HCT116 (cell line): ENCODE measurements around the gene SMARCA5. TPM values are rescaled to one million over a fixed set of nuclear protein-coding genes. Genes with fewer than 3 reads are reported as not detected.

Experiments
- ATAC-seq: fragments of 200-7000 bp; cut with Tn5 transposase; 2 replicates; pipeline ENCODE4 v1.9.1; 2020; ENCODE audit warnings: mild to moderate bottlenecking, moderate library complexity
- BruUV-seq: library from RNA; stranded (reverse); fragments of 400-500 nt; replicated peaks from 2 replicates; lab custom pipeline; 2021; lab: Mats Ljungman, UMichigan
- CTCF ChIA-PET: fragments of 300-600 bp; sonication (Branson Sonifier 250); formaldehyde crosslinking; loops from one replicate; lab custom pipeline; 2021; ENCODE audit warnings: antibody characterized with exemption; lab: Charles Lee
- POLR2A ChIA-PET: fragments of 300-600, 350-600 bp; sonication (Branson Sonifier 250); formaldehyde crosslinking; loops from one replicate; lab custom pipeline; 2021; ENCODE audit warnings: antibody characterized with exemption; lab: Charles Lee
- RAD21 ChIA-PET, 2 experiments: fragments of 300-600 bp; sonication (Branson Sonifier 250); formaldehyde crosslinking; loops; one replicate each; lab custom pipeline; 2023; ENCODE audit warnings: low total read pairs in 2 of 2; ENCODE audit not compliant: uncharacterized antibody in 2 of 2, unreplicated experiment in 2 of 2, low non-redundant PET in 1 of 2; lab: Charles Lee
- DNase-seq: peaks from one replicate; pipeline ENCODE4 v3.0.0-alpha.2; 2010; ENCODE audit warnings: low read depth, low spot score
- H2AFZ ChIP-seq: fragments of 200-600 bp; shearing (Covaris generic), sonication (generic); 2 replicates; pipeline ENCODE4 v1.6.1; 2017; ENCODE audit warnings: low read depth, mixed run types, mixed read lengths, antibody characterized with exemption, low read length; ENCODE audit not compliant: poor library complexity, severe bottlenecking
- H3K27ac ChIP-seq: 2 replicates; pipeline ENCODE4 v1.5.1; 2012; ENCODE audit warnings: low read depth, low read length
- H3K27me3 ChIP-seq: fragments of 200-600 bp; sonication (generic); 2 replicates; pipeline ENCODE4 v1.6.1; 2016; ENCODE audit warnings: mixed run types, low read length, mixed read lengths; ENCODE audit not compliant: insufficient read depth
- H3K36me3 ChIP-seq, 2 experiments: fragments of 200-500 bp in 1 of 2; fragments of 200-600 bp in 1 of 2; sonication (Bioruptor generic) in 1 of 2; sonication (generic) in 1 of 2; 2 replicates each; pipeline versions ENCODE4 v1.5.1 to v1.6.1; 2014 to 2016; ENCODE audit warnings: low read length in 2 of 2, inconsistent platforms in 1 of 2, mixed read lengths in 1 of 2, mixed run types in 1 of 2; ENCODE audit not compliant: insufficient read depth in 2 of 2, control insufficient read depth in 1 of 2
- H3K4me1 ChIP-seq, 2 experiments: fragments of 200-600 bp in 1 of 2; sonication (generic) in 1 of 2; 2 replicates each; pipeline versions ENCODE4 v1.5.1 to v1.6.1; 2012 to 2017; ENCODE audit warnings: low read length in 2 of 2, inconsistent platforms in 1 of 2, mild to moderate bottlenecking in 1 of 2, mixed read lengths in 1 of 2, mixed run types in 1 of 2, moderate library complexity in 1 of 2; ENCODE audit not compliant: insufficient read depth in 2 of 2, control insufficient read depth in 1 of 2
- H3K4me2 ChIP-seq: fragments of 200-600 bp; sonication (generic); 2 replicates; pipeline ENCODE4 v1.6.1; 2017; ENCODE audit warnings: mixed run types, low read length, mixed read lengths
- H3K4me3 ChIP-seq, 2 experiments: fragments of 200-600 bp in 1 of 2; sonication (generic) in 1 of 2; replicated peaks in 1 of 2; 2 replicates each; pipeline ENCODE4 v1.5.1; 2011 to 2016; ENCODE audit warnings: low read length in 2 of 2, control low read depth in 1 of 2, low read depth in 1 of 2, mild to moderate bottlenecking in 1 of 2, mixed read lengths in 1 of 2, mixed run types in 1 of 2
- H3K79me2 ChIP-seq: fragments of 200-600 bp; sonication (generic); 2 replicates; pipeline ENCODE4 v1.6.1; 2017; ENCODE audit warnings: mild to moderate bottlenecking, mixed run types, low read length, moderate library complexity, mixed read lengths; ENCODE audit not compliant: insufficient read depth
- H3K9ac ChIP-seq: fragments of 200-600 bp; sonication (generic); 2 replicates; pipeline ENCODE4 v1.6.1; 2016; ENCODE audit warnings: low read length, mixed read lengths
- H3K9me2 ChIP-seq: fragments of 200-600 bp; sonication (generic), shearing (Covaris generic); 2 replicates; pipeline ENCODE4 v1.6.1; 2017; ENCODE audit warnings: mixed run types, mild to moderate bottlenecking, moderate library complexity; ENCODE audit not compliant: insufficient read depth
- H3K9me3 ChIP-seq, 2 experiments: fragments of 200-500 bp in 1 of 2; fragments of 200-600 bp in 1 of 2; sonication (Bioruptor generic) in 1 of 2; sonication (generic) in 1 of 2; 2 replicates each; pipeline ENCODE4 v1.6.1; 2014 to 2017; ENCODE audit warnings: low read length in 2 of 2, mixed read lengths in 2 of 2, inconsistent platforms in 1 of 2, low read depth in 1 of 2, mild to moderate bottlenecking in 1 of 2, mixed run types in 1 of 2, moderate library complexity in 1 of 2; ENCODE audit not compliant: control insufficient read depth in 1 of 2, insufficient read depth in 1 of 2
- H4K20me1 ChIP-seq: fragments of 200-600 bp; sonication (generic), shearing (Covaris generic); 2 replicates; pipeline ENCODE4 v1.6.1; 2017; ENCODE audit warnings: mixed run types, mild to moderate bottlenecking, moderate library complexity; ENCODE audit not compliant: insufficient read depth
- CBX3 ChIP-seq: IDR thresholded peaks from 2 replicates; pipeline ENCODE4 v1.6.1; 2012; ENCODE audit warnings: low read depth
- CEBPB ChIP-seq: IDR thresholded peaks from 2 replicates; pipeline ENCODE4 v1.6.1; 2012; ENCODE audit warnings: low read depth
- CTCF ChIP-seq, 3 experiments: fragments of 200-600 bp in 1 of 3; sonication (generic) in 1 of 3; IDR thresholded peaks in 2 of 3; conservative IDR thresholded peaks in 1 of 3; 2 replicates each; pipeline ENCODE4 v1.5.1; 2012 to 2017; ENCODE audit warnings: low read depth in 2 of 3, low read length in 2 of 3, antibody characterized with exemption in 1 of 3, borderline replicate concordance in 1 of 3, control low read depth in 1 of 3, mild to moderate bottlenecking in 1 of 3, mixed read lengths in 1 of 3, mixed run types in 1 of 3, moderate library complexity in 1 of 3; ENCODE audit not compliant: insufficient read depth in 1 of 3
- EZH2 ChIP-seq: fragments of 200-600 bp; sonication (generic); IDR thresholded peaks from 2 replicates; pipeline ENCODE4 v1.6.1; 2017; ENCODE audit warnings: antibody characterized with exemption, mixed run types
- EZH2phosphoT487 ChIP-seq: fragments of 200-600 bp; IDR thresholded peaks from 2 replicates; pipeline ENCODE4 v1.6.1; 2018; ENCODE audit warnings: antibody characterized with exemption, borderline replicate concordance
- FOSL1 ChIP-seq: IDR thresholded peaks from 2 replicates; pipeline ENCODE4 v1.6.1; 2012; ENCODE audit warnings: low read depth
- POLR2A ChIP-seq: IDR thresholded peaks from 2 replicates; pipeline ENCODE4 v1.7.0; 2011; ENCODE audit warnings: borderline replicate concordance; ENCODE audit not compliant: insufficient read depth, insufficient read length; ENCODE audit errors: extremely low read depth
- POLR2AphosphoS5 ChIP-seq: IDR thresholded peaks from 2 replicates; pipeline ENCODE4 v1.6.1; 2011; ENCODE audit warnings: mild to moderate bottlenecking, low read depth, low read length, moderate library complexity
- RAD21 ChIP-seq: IDR thresholded peaks from 2 replicates; pipeline ENCODE4 v1.6.1; 2012; ENCODE audit warnings: low read depth, mild to moderate bottlenecking
- TCF7L2 ChIP-seq: IDR thresholded peaks from 2 replicates; pipeline ENCODE4 v1.7.0; 2011; ENCODE audit warnings: borderline replicate concordance, inconsistent platforms; ENCODE audit not compliant: insufficient read depth, insufficient read length; ENCODE audit errors: extremely low read depth
- YY1 ChIP-seq: IDR thresholded peaks from 2 replicates; pipeline ENCODE4 v1.6.1; 2011; ENCODE audit warnings: low read length, low read depth, moderate library complexity, mild to moderate bottlenecking; ENCODE audit not compliant: insufficient replicate concordance; ENCODE audit errors: extremely low read depth
- ZFX ChIP-seq: fragments of 450-650 bp; IDR thresholded peaks from 2 replicates; pipeline ENCODE4 v1.6.1; 2017
- ZNF274 ChIP-seq: fragments of 200-500 bp; sonication (Bioruptor generic); IDR thresholded peaks from 2 replicates; pipeline ENCODE4 v1.6.1; 2014; ENCODE audit warnings: mild to moderate bottlenecking, low read depth, low read length, inconsistent platforms
- intact Hi-C: fragments of 100-400 bp; cut with micrococcal nuclease; formaldehyde crosslinking; loops from 2 replicates; pipeline ENCODE4 v1.10.0; 2022
- total RNA-seq: library from RNA; stranded (reverse); gene quantifications from one replicate; pipeline ENCODE4 v1.2.1, GENCODE V29; 2021; ENCODE audit not compliant: unreplicated experiment
- TF ChIP-seq, protein P1 (sequence below): IDR thresholded peaks from 2 replicates; pipeline ENCODE4 v1.6.1; 2012
- TF ChIP-seq, protein P2 (sequence below): IDR thresholded peaks from 2 replicates; pipeline ENCODE4 v1.6.1; 2012; ENCODE audit warnings: low read depth

SMARCA5 gene
- total RNA-seq, 1 experiment from 2014 or later = 61.2 TPM

DNA sequence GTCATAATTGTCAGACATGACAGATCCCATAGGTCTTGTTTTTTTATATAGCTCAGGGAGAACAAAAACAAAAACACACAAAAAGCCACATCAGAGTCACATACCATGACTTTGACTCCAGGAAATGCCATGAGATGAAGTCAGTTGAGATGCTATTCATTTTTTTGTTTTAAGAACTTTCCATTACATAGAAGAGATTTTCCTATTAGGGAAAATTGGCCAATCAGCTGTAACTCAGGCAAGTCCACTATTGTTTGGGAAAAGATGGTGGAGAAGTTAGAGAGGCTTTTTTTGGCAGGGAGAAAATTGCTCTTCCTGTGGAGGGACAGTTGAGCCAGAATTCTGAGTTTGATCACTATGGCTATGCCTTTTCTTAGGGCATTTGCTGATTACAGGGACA is 72.6 kb downstream of the SMARCA5 start:
- POLR2A ChIA-PET = no interaction called here
- 0 out of 4 replicates have a peak, but pooled peaks cover 0 to 3% of the 10 kb centered on the region in 2 experiments for H3K9me3 ChIP-seq
- H3K79me2 ChIP-seq = no peaks in the 10 kb centered on the region
- TF ChIP-seq CTCF (IDR thresholded peaks at IDR 0.05 in 2 of 3, conservative IDR thresholded peaks at IDR 0.05 in 1 of 3; ENCODE audit: borderline replicate concordance in 1 of 3, insufficient read depth in 1 of 3, low read depth in 2 of 3, low read length in 2 of 3) (no peak), POLR2A (no peak), EZH2phosphoT487 (no peak), YY1 (no peak), FOSL1 (no peak), EZH2 (no peak), ZFX (no peak), POLR2AphosphoS5 (no peak), TCF7L2 (no peak), ZNF274 (no peak), RAD21 (no peak), CEBPB (no peak), CBX3 (no peak)
- TF ChIP-seq, protein P1, sequence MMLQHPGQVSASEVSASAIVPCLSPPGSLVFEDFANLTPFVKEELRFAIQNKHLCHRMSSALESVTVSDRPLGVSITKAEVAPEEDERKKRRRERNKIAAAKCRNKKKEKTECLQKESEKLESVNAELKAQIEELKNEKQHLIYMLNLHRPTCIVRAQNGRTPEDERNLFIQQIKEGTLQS = no peak
- TF ChIP-seq, protein P2, sequence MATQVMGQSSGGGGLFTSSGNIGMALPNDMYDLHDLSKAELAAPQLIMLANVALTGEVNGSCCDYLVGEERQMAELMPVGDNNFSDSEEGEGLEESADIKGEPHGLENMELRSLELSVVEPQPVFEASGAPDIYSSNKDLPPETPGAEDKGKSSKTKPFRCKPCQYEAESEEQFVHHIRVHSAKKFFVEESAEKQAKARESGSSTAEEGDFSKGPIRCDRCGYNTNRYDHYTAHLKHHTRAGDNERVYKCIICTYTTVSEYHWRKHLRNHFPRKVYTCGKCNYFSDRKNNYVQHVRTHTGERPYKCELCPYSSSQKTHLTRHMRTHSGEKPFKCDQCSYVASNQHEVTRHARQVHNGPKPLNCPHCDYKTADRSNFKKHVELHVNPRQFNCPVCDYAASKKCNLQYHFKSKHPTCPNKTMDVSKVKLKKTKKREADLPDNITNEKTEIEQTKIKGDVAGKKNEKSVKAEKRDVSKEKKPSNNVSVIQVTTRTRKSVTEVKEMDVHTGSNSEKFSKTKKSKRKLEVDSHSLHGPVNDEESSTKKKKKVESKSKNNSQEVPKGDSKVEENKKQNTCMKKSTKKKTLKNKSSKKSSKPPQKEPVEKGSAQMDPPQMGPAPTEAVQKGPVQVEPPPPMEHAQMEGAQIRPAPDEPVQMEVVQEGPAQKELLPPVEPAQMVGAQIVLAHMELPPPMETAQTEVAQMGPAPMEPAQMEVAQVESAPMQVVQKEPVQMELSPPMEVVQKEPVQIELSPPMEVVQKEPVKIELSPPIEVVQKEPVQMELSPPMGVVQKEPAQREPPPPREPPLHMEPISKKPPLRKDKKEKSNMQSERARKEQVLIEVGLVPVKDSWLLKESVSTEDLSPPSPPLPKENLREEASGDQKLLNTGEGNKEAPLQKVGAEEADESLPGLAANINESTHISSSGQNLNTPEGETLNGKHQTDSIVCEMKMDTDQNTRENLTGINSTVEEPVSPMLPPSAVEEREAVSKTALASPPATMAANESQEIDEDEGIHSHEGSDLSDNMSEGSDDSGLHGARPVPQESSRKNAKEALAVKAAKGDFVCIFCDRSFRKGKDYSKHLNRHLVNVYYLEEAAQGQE = no peak
- H4K20me1 ChIP-seq = no peaks in the 10 kb centered on the region
- H3K27me3 ChIP-seq = no peaks in the 10 kb centered on the region
- RAD21 ChIA-PET = no interaction called here
- H3K4me1 ChIP-seq = no peaks in the 10 kb centered on the region
- H2AFZ ChIP-seq = no peak overlapping the region
- BruUV-seq = no TSS peak
- no peaks in the 10 kb centered on the region for H3K36me3 ChIP-seq
- no peak overlapping the region for H3K4me3 ChIP-seq
- intact Hi-C loops = loop anchor here (5.0 to 10.0 kb wide), 2 partner anchors 439 to 556 kb away; partner anchors contain the start of gene GYPA
- ATAC-seq (no peak), DNase-seq (no peak)
- no peak overlapping the region for H3K9ac ChIP-seq
- no peaks in the 10 kb centered on the region for H3K9me2 ChIP-seq
- CTCF ChIA-PET = no interaction called here
- H3K27ac ChIP-seq = no peak overlapping the region
- H3K4me2 ChIP-seq = no peak overlapping the region
